ENCODE data around the gene SEPTIN10. TPM values are rescaled to one million over a fixed set of nuclear protein-coding genes. Genes with fewer than 3 reads are reported as not detected.
A peak's percentile ranks its signal among the peaks of the same experiment; 100 is the strongest.

Gene SEPTIN10
- total RNA-seq, 2 donors from 2014 or later, result 41.5 to 69.8 TPM

- Histone ChIP-seq H3K4me3 (no peak overlapping the region), H3K9ac (ENCODE audit: low read depth in 2 of 2, low read length in 2 of 2) (no peak overlapping the region), H3K36me3 (no peaks in the 10 kb centered on the region), H3K9me3 (no peaks in the 10 kb centered on the region), H3K27me3 (no peaks in the 10 kb centered on the region), H3K27ac (no peak overlapping the region), H3K4me1 (peaks cover under 1% of the 10 kb centered on the region)
- peak; percentile 16 for TF ChIP-seq CTCF (IDR thresholded peaks at IDR 0.05)
- DNase-seq, result no peak
- intact Hi-C loops (cut with DNase I), result loop anchor here (5.0 kb wide), 1 partner anchor 106 kb away; no protein-coding TSS in a partner anchor
Observed at GRCh38 chr2:109611467-109612095, 2.2 kb downstream of the SEPTIN10 start.

GRCh38 chr2:109609352-109610024 lies 4.3 kb downstream of the SEPTIN10 start:
- Histone ChIP-seq H3K4me3 (no peak overlapping the region), H3K4me1 (no peaks in the 10 kb centered on the region), H3K27me3 (no peaks in the 10 kb centered on the region), H3K27ac (no peak overlapping the region), H3K9ac (ENCODE audit: low read depth in 2 of 2, low read length in 2 of 2) (no peak overlapping the region), H3K9me3 (no peaks in the 10 kb centered on the region), H3K36me3 (no peaks in the 10 kb centered on the region)
- intact Hi-C loops (cut with DNase I), result loop anchor here (5.0 kb wide), 1 partner anchor 108 kb away; no protein-coding TSS in a partner anchor
- no peak for TF ChIP-seq CTCF (IDR thresholded peaks at IDR 0.05)
- no peak for DNase-seq

GRCh38 chr2:109607766-109608165 lies 6.0 kb downstream of the SEPTIN10 start:
- no peak for TF ChIP-seq CTCF (IDR thresholded peaks at IDR 0.05)

GRCh38 chr2:109604597-109604996 lies 9.2 kb downstream of the SEPTIN10 start:
- intact Hi-C loops (cut with DNase I), result no loop called here
- no peaks in the 10 kb centered on the region for H3K27me3 ChIP-seq
- DNase-seq, result no peak
- H3K4me1 ChIP-seq, result no peaks in the 10 kb centered on the region
- no peak overlapping the region for H3K9ac ChIP-seq (ENCODE audit: low read depth in 2 of 2, low read length in 2 of 2)
- no peaks in the 10 kb centered on the region for H3K36me3 ChIP-seq
- H3K9me3 ChIP-seq, result no peaks in the 10 kb centered on the region
- H3K4me3 ChIP-seq, result no peak overlapping the region
- no peak for TF ChIP-seq CTCF (IDR thresholded peaks at IDR 0.05)
- no peak overlapping the region for H3K27ac ChIP-seq

More at GRCh38 chr2:109607766-109608165, 6.0 kb downstream of the SEPTIN10 start:
- H3K27me3 ChIP-seq, result no peaks in the 10 kb centered on the region
- H3K9ac ChIP-seq (ENCODE audit: low read depth in 2 of 2, low read length in 2 of 2), result no peak overlapping the region
- no peaks in the 10 kb centered on the region for H3K36me3 ChIP-seq
- H3K9me3 ChIP-seq, result no peaks in the 10 kb centered on the region
- H3K4me1 ChIP-seq, result no peaks in the 10 kb centered on the region
- intact Hi-C loops (cut with DNase I), result no loop called here
- H3K4me3 ChIP-seq, result no peak overlapping the region
- H3K27ac ChIP-seq, result no peak overlapping the region
- DNase-seq, result no peak

- H3K36me3 ChIP-seq, result no peaks in the 10 kb centered on the region
- no peaks in the 10 kb centered on the region for H3K9me3 ChIP-seq
- no peak overlapping the region for H3K9ac ChIP-seq (ENCODE audit: low read depth in 2 of 2, low read length in 2 of 2)
- H3K27me3 ChIP-seq, result no peaks in the 10 kb centered on the region
- no peak overlapping the region for H3K4me3 ChIP-seq
- no peak for TF ChIP-seq CTCF (IDR thresholded peaks at IDR 0.05)
- no peak for DNase-seq
- H3K4me1 ChIP-seq, result no peaks in the 10 kb centered on the region
- H3K27ac ChIP-seq, result no peak overlapping the region
- intact Hi-C loops (cut with DNase I), result no loop called here
Observed at GRCh38 chr2:109602617-109603188, 11.1 kb downstream of the SEPTIN10 start.

Measured in colonic mucosa (tissue), 4 donors.